Dendritic cell treated with granulocyte-macrophage colony-stimulating factor and Interleukin-4, amounts not matched to agents 40 ng/mL and 50 ng/mL, for 4 days (primary cell): ENCODE measurements around the gene ZMYM1.
A peak's percentile ranks its signal among the peaks of the same experiment; 100 is the strongest.
"Not testable (repeated sequence)": the region's sequence is repeated elsewhere in the genome, so short reads cannot be mapped to it uniquely, and the experiment has no call there.

ENCODE experiments used
- H3K27ac Mint-ChIP-seq: one replicate; pipeline ENCODE4 v1.8.0; 2022; ENCODE audit warnings: mild to moderate bottlenecking, mixed read lengths
- H3K27me3 Mint-ChIP-seq: one replicate; pipeline ENCODE4 v1.8.0; 2022; ENCODE audit warnings: mild to moderate bottlenecking, mixed read lengths
- H3K36me3 Mint-ChIP-seq: one replicate; pipeline ENCODE4 v1.8.0; 2022; ENCODE audit warnings: low read depth, mixed read lengths
- H3K4me1 Mint-ChIP-seq: one replicate; pipeline ENCODE4 v1.8.0; 2022; ENCODE audit warnings: low read depth, mixed read lengths
- H3K4me3 Mint-ChIP-seq: one replicate; pipeline ENCODE4 v1.8.0; 2022; ENCODE audit warnings: mild to moderate bottlenecking, moderate library complexity, mixed read lengths
- H3K9me3 Mint-ChIP-seq: one replicate; pipeline ENCODE4 v1.8.0; 2022; ENCODE audit warnings: mixed read lengths
- intact Hi-C: fragments of 100-400 bp; cut with micrococcal nuclease; formaldehyde crosslinking; loops from one replicate; pipeline ENCODE4 v1.15.0; 2022

The ZMYM1 gene

DNA sequence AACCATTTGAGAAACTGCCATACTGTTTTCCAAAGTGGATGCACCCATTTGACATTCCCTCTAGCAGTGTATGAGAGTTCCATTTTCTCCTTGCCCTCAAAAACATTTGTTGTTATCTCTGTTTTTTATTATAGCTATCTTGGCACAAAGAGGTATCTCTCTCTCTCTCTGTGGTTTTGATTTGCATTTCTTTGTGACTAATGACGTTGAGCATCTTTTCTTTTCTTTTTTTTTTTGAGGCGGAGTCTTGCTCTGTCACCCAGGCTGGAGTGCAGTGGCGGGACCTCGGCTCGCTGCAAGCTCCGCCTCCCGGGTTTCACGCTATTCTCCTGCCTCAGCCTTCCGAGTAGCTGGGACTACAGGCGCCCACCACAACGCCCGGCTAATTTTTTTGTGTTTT, 30.1 kb upstream of the ZMYM1 start:
- no peak overlapping the region for H3K27ac Mint-ChIP-seq
- no peaks in the 10 kb centered on the region for H3K36me3 Mint-ChIP-seq
- no peak overlapping the region for H3K4me3 Mint-ChIP-seq
- peaks cover 8% of the 10 kb centered on the region for H3K4me1 Mint-ChIP-seq
- intact Hi-C loops = no loop called here
- no peaks in the 10 kb centered on the region for H3K9me3 Mint-ChIP-seq
- H3K27me3 Mint-ChIP-seq = peaks cover 9% of the 10 kb centered on the region

DNA sequence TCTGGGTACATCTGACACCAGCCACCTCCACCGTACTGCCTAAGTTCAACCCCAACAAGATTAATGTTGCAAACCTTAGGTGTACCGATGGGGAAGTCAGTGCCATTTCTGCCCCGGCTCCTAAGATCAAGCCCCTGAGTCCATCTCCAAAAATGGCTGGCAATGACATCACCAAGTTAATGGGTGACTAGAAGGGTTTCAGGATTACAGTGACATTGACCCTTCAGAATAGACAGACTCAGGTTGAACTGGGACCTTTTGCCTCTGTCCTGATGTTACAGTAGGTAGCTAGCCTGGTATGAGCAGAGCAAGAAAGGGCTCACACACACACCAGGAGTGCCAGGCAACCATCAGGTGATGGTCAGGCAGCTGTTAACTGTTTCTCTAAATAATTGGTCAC, 25.8 kb upstream of the ZMYM1 start:
- H3K9me3 Mint-ChIP-seq = no peaks in the 10 kb centered on the region
- intact Hi-C loops = no loop called here
- H3K27me3 Mint-ChIP-seq = peaks cover 23% of the 10 kb centered on the region
- H3K27ac Mint-ChIP-seq = no peak overlapping the region
- no peaks in the 10 kb centered on the region for H3K36me3 Mint-ChIP-seq
- H3K4me1 Mint-ChIP-seq = no peaks in the 10 kb centered on the region
- no peak overlapping the region for H3K4me3 Mint-ChIP-seq

DNA sequence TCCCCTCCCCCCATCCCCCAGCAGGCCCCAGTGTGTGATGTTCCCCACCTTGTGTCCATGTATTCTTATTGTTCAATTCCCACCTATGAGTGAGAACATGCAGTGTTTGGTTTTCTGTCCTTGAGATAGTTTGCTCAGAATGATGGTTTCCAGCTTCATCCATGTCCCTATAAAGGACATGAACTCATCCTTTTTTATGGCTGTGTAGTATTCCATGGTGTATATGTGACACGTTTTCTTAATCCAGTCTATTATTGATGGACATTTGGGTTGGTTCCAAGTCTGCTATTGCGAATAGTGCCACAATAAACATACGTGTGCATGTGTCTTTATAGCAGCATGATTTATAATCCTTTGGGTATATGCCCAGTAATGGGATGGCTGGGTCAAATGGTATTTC, 24.9 kb upstream of the ZMYM1 start:
- H3K36me3 Mint-ChIP-seq, H3K9me3 Mint-ChIP-seq, H3K27ac Mint-ChIP-seq, H3K4me3 Mint-ChIP-seq, intact Hi-C loops, H3K4me1 Mint-ChIP-seq: not testable (repeated sequence)
- peaks cover 24% of the 10 kb centered on the region for H3K27me3 Mint-ChIP-seq

- H3K9me3 Mint-ChIP-seq, H3K27ac Mint-ChIP-seq, intact Hi-C loops, H3K4me3 Mint-ChIP-seq, H3K36me3 Mint-ChIP-seq: not testable (repeated sequence)
- peaks cover 13% of the 10 kb centered on the region for H3K4me1 Mint-ChIP-seq
- peaks cover 15% of the 10 kb centered on the region for H3K27me3 Mint-ChIP-seq
These were observed 20.9 kb upstream of the ZMYM1 start for GRCh38 chr1:35058321-35058720.

DNA sequence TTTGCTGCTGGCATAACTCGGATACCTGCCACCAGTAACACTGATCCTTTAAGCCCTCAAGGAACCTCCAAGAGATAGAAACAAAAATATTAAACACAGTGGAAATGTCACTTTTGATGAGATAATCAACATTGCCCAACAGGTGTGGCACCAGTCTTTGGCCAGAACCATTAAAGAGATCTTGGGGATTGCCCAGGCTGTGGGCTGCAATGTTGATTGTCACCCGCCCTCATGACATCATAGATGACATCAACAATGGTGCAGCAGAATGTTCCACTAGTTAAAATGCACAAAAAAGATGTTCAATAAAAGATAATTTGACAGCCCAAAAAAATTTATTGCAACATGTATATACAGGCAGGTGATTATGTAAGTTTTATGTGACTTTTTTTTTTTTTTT, 20.2 kb upstream of the ZMYM1 start:
- Mint-ChIP-seq H3K27me3 (peaks cover 15% of the 10 kb centered on the region), H3K4me1 (peaks cover 13% of the 10 kb centered on the region), H3K27ac (no peak overlapping the region), H3K4me3 (no peak overlapping the region), H3K9me3 (peaks cover 10% of the 10 kb centered on the region), H3K36me3 (no peaks in the 10 kb centered on the region)
- intact Hi-C loops = no loop called here

GRCh38 chr1:35062518-35063196, 16.5 kb upstream of the ZMYM1 start:
- Mint-ChIP-seq H3K4me3 (no peak overlapping the region), H3K36me3 (no peaks in the 10 kb centered on the region), H3K27ac (peak overlapping the region; percentile 81), H3K9me3 (peaks cover 10% of the 10 kb centered on the region), H3K27me3 (peaks cover 11% of the 10 kb centered on the region), H3K4me1 (peaks cover 13% of the 10 kb centered on the region)
- intact Hi-C loops = no loop called here

- no peak overlapping the region for H3K4me3 Mint-ChIP-seq
- peaks cover 13% of the 10 kb centered on the region for H3K4me1 Mint-ChIP-seq
These were observed 14.9 kb upstream of the ZMYM1 start for GRCh38 chr1:35064265-35064664.

GRCh38 chr1:35069746-35070145, 9.4 kb upstream of the ZMYM1 start:
- Mint-ChIP-seq H3K27me3 (peaks cover 6% of the 10 kb centered on the region), H3K36me3 (no peaks in the 10 kb centered on the region), H3K9me3 (no peaks in the 10 kb centered on the region), H3K27ac (no peak overlapping the region), H3K4me3 (no peak overlapping the region), H3K4me1 (no peaks in the 10 kb centered on the region)
- intact Hi-C loops = no loop called here

More at GRCh38 chr1:35064265-35064664, 14.9 kb upstream of the ZMYM1 start:
- peaks cover 10% of the 10 kb centered on the region for H3K9me3 Mint-ChIP-seq
- H3K27ac Mint-ChIP-seq = no peak overlapping the region
- intact Hi-C loops = no loop called here
- H3K27me3 Mint-ChIP-seq = peaks cover 2% of the 10 kb centered on the region
- no peaks in the 10 kb centered on the region for H3K36me3 Mint-ChIP-seq

GRCh38 chr1:35073265-35073811, 5.8 kb upstream of the ZMYM1 start:
- Mint-ChIP-seq H3K27me3 (peaks cover 11% of the 10 kb centered on the region), H3K4me1 (no peaks in the 10 kb centered on the region), H3K4me3 (no peak overlapping the region), H3K9me3 (no peaks in the 10 kb centered on the region), H3K27ac (no peak overlapping the region), H3K36me3 (no peaks in the 10 kb centered on the region)
- intact Hi-C loops = no loop called here

DNA sequence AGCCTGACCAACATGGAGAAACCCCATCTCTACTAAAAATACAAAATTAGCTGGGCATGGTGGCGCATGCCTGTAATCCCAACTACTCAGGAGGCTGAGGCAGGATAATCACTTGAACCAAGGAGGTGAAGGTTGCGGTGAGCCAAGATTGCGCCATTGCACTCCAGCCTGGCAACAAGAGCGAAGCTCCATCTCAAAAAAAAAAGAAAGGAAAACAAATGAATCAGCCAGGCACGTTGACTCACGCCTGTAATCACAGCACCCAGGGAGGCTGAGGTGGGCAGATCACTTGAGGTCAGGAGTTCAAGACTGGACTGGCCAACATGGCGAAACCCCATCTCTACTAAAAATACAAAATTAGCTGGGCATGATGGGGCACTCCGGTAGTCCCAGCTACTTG, 2.8 kb upstream of the ZMYM1 start:
- Mint-ChIP-seq H3K36me3 (peaks cover 16% of the 10 kb centered on the region), H3K4me1 (peaks cover 26% of the 10 kb centered on the region)
- H3K27me3 Mint-ChIP-seq, H3K9me3 Mint-ChIP-seq, H3K4me3 Mint-ChIP-seq, intact Hi-C loops, H3K27ac Mint-ChIP-seq: not testable (repeated sequence)

GRCh38 chr1:35080171-35080854, 1.1 kb downstream of the ZMYM1 start:
- H3K4me1 Mint-ChIP-seq = peaks cover 33% of the 10 kb centered on the region

GRCh38 chr1:35085421-35085820, 6.2 kb downstream of the ZMYM1 start:
- Mint-ChIP-seq H3K27ac (peak overlapping the region; percentile 30), H3K9me3 (no peaks in the 10 kb centered on the region), H3K4me1 (peaks cover 19% of the 10 kb centered on the region), H3K27me3 (no peaks in the 10 kb centered on the region), H3K4me3 (no peak overlapping the region), H3K36me3 (peaks cover 19% of the 10 kb centered on the region)
- intact Hi-C loops = no loop called here

More at GRCh38 chr1:35080171-35080854, 1.1 kb downstream of the ZMYM1 start:
- intact Hi-C loops = no loop called here
- Mint-ChIP-seq H3K4me3 (peak overlapping the region; percentile 99), H3K36me3 (peaks cover 29% of the 10 kb centered on the region), H3K27me3 (peaks cover 8% of the 10 kb centered on the region), H3K9me3 (no peaks in the 10 kb centered on the region), H3K27ac (peak overlapping the region; percentile 98)

GRCh38 chr1:35097224-35097623, 18.0 kb downstream of the ZMYM1 start:
- Mint-ChIP-seq H3K27me3 (no peaks in the 10 kb centered on the region), H3K36me3 (peaks cover 93% of the 10 kb centered on the region), H3K4me1 (peaks cover 7% of the 10 kb centered on the region), H3K4me3 (no peak overlapping the region), H3K27ac (no peak overlapping the region), H3K9me3 (no peaks in the 10 kb centered on the region)
- intact Hi-C loops = no loop called here

- no peak overlapping the region for H3K27ac Mint-ChIP-seq
- no peak overlapping the region for H3K4me3 Mint-ChIP-seq
- H3K27me3 Mint-ChIP-seq = no peaks in the 10 kb centered on the region
- H3K36me3 Mint-ChIP-seq = peaks cover 45% of the 10 kb centered on the region
- no peaks in the 10 kb centered on the region for H3K4me1 Mint-ChIP-seq
- intact Hi-C loops = no loop called here
- H3K9me3 Mint-ChIP-seq = no peaks in the 10 kb centered on the region
These were observed 31.9 kb downstream of the ZMYM1 start for GRCh38 chr1:35111106-35111505.
